Liver (tissue), 9 donors: ENCODE measurements around the gene LNX1. TPM values are rescaled to one million over a fixed set of nuclear protein-coding genes. Genes with fewer than 3 reads are reported as not detected.

Source experiments
- DNase-seq: peaks from one replicate; pipeline ENCODE4 v3.0.0-alpha.2; 2017; ENCODE audit warnings: low spot score
- H3K27ac ChIP-seq, 2 donors: one replicate each; pipeline ENCODE4 v1.7.0; 2013; ENCODE audit warnings: inconsistent platforms in 2 of 2, low read length in 2 of 2, control low read depth in 1 of 2, low read depth in 1 of 2, mild to moderate bottlenecking in 1 of 2
- H3K27me3 ChIP-seq, 4 donors: one replicate each; pipeline versions ENCODE4 v1.6.1 to v1.7.0; 2013; ENCODE audit warnings: low read length in 3 of 4, inconsistent platforms in 1 of 4, mild to moderate bottlenecking in 1 of 4, moderate library complexity in 1 of 4; ENCODE audit not compliant: control insufficient read depth in 4 of 4, insufficient read depth in 4 of 4
- H3K36me3 ChIP-seq, 4 donors: one replicate each; pipeline versions ENCODE4 v1.6.1 to v1.7.0; 2013; ENCODE audit warnings: low read length in 3 of 4, mild to moderate bottlenecking in 3 of 4, low read depth in 1 of 4, moderate library complexity in 1 of 4; ENCODE audit not compliant: control insufficient read depth in 4 of 4, insufficient read depth in 3 of 4
- H3K4me1 ChIP-seq, 4 donors: one replicate each; pipeline versions ENCODE4 v1.6.1 to v1.7.0; 2013; ENCODE audit warnings: low read length in 3 of 4, mild to moderate bottlenecking in 3 of 4, moderate library complexity in 1 of 4; ENCODE audit not compliant: control insufficient read depth in 4 of 4, insufficient read depth in 4 of 4
- H3K4me3 ChIP-seq, 3 donors: one replicate each; pipeline versions ENCODE4 v1.6.1 to v1.7.0; 2013; ENCODE audit warnings: low read length in 3 of 3, control low read depth in 1 of 3, low read depth in 1 of 3, mild to moderate bottlenecking in 1 of 3
- H3K9ac ChIP-seq, 2 donors: one replicate each; pipeline ENCODE4 v1.7.0; 2013; ENCODE audit warnings: low read length in 2 of 2, mild to moderate bottlenecking in 2 of 2, moderate library complexity in 2 of 2, control low read depth in 1 of 2, low read depth in 1 of 2
- H3K9me3 ChIP-seq, 4 donors: one replicate each; pipeline versions ENCODE4 v1.6.1 to v1.7.0; 2013; ENCODE audit warnings: low read length in 3 of 4; ENCODE audit not compliant: control insufficient read depth in 4 of 4
- ATF3 ChIP-seq: IDR thresholded peaks from 2 replicates; pipeline ENCODE4 v1.6.1; 2016; ENCODE audit warnings: antibody characterized with exemption
- CTCF ChIP-seq: fragments of 150-350 bp; IDR thresholded peaks from 2 replicates; pipeline ENCODE4 v1.5.1; 2017; ENCODE audit warnings: improper control_type of control experiment, low read depth, low read length; ENCODE audit not compliant: missing input control
- FOXA2 ChIP-seq: IDR thresholded peaks from 2 replicates; pipeline ENCODE4 v1.6.1; 2016; ENCODE audit warnings: antibody characterized with exemption
- GABPA ChIP-seq, 2 donors: IDR thresholded peaks in 1 of 2; conservative IDR thresholded peaks in 1 of 2; 2 replicates each; pipeline ENCODE4 v1.6.1; 2016; ENCODE audit warnings: antibody characterized with exemption in 2 of 2, mild to moderate bottlenecking in 1 of 2, moderate library complexity in 1 of 2
- HNF4A ChIP-seq, 2 donors: conservative IDR thresholded peaks; 2 replicates each; pipeline ENCODE4 v1.6.1; 2016; ENCODE audit warnings: antibody characterized with exemption in 2 of 2, mild to moderate bottlenecking in 2 of 2
- JUND ChIP-seq, 2 donors: IDR thresholded peaks; 2 replicates each; pipeline ENCODE4 v1.6.1; 2016; ENCODE audit warnings: antibody characterized with exemption in 2 of 2
- NR2F2 ChIP-seq: IDR thresholded peaks from 2 replicates; pipeline ENCODE4 v1.6.1; 2016; ENCODE audit warnings: antibody characterized with exemption
- RAD21 ChIP-seq, 2 donors: IDR thresholded peaks; 2 replicates each; pipeline ENCODE4 v1.6.1; 2016; ENCODE audit warnings: antibody characterized with exemption in 2 of 2, mild to moderate bottlenecking in 2 of 2
- RXRA ChIP-seq, 2 donors: IDR thresholded peaks; 2 replicates each; pipeline ENCODE4 v1.6.1; 2017 to 2018; ENCODE audit warnings: antibody characterized with exemption in 2 of 2, mild to moderate bottlenecking in 1 of 2
- SP1 ChIP-seq: IDR thresholded peaks from 2 replicates; pipeline ENCODE4 v1.6.1; 2018; ENCODE audit warnings: antibody characterized with exemption, mild to moderate bottlenecking
- TAF1 ChIP-seq: conservative IDR thresholded peaks from 2 replicates; pipeline ENCODE4 v1.6.1; 2016; ENCODE audit warnings: antibody characterized with exemption, mild to moderate bottlenecking
- WGBS: extraction: QIAGEN DNeasy Blood & Tissue Kit; methylation state at CpG from one replicate; pipeline ENCODE4 v1.1.7; 2013; 5-methylcytosine and 5-hydroxymethylcytosine counted together
- polyA plus RNA-seq, 2 donors: library from polyadenylated mRNA; stranded (reverse) in 1 of 2; unstranded in 1 of 2; fragments of 200-250 nt in 1 of 2; fragments of >200 nt in 1 of 2; fragmentation: Nextera tagmentation in 1 of 2; extraction: Ambion mirVana in 1 of 2; gene quantifications; one replicate each; pipeline versions ENCODE4 v1.2.1 to v1.2.3, GENCODE V29; 2013 to 2015
- total RNA-seq, 2 donors: library from RNA; depleted of rRNA; stranded (reverse); fragments of >200 nt; gene quantifications; one replicate each; pipeline ENCODE4 v1.2.3, GENCODE V29; 2014
- TF ChIP-seq, protein P1 (sequence below): IDR thresholded peaks from 2 replicates; pipeline ENCODE4 v1.6.1; 2016; ENCODE audit warnings: antibody characterized with exemption, mild to moderate bottlenecking
- TF ChIP-seq, protein P2 (sequence below): IDR thresholded peaks from 2 replicates; pipeline ENCODE4 v1.6.1; 2016; ENCODE audit warnings: antibody characterized with exemption
- donor health status: healthy.
- donor health status: healthy.
- donor health status: healthy.
- donor health status: healthy.
- donor health status: healthy.

Gene LNX1
- total and polyA plus RNA-seq, 4 donors, result 1.5 to 3.4 (median 2.3) TPM

GRCh38 chr4:53547983-53548382 lies 43.3 kb downstream of the LNX1 start:
- H3K4me1 ChIP-seq, result peaks cover 6 to 15% (median 13%) of the 10 kb centered on the region in 4 donors
- WGBS, result 73% methylated on average over 2 of the region's 2 CpGs

More at GRCh38 chr4:53547983-53548382, 43.3 kb downstream of the LNX1 start:
- Histone ChIP-seq H3K27me3 (no peaks in the 10 kb centered on the region), H3K4me3 (no peak overlapping the region), H3K27ac (no peak overlapping the region), H3K9me3 (no peaks in the 10 kb centered on the region), H3K9ac (no peak overlapping the region), H3K36me3 (no peaks in the 10 kb centered on the region)
- DNase-seq, result no peak
- TF ChIP-seq ATF3, result no peak
- TF ChIP-seq FOXA2, result no peak
- TF ChIP-seq CTCF, result no peak
- no peak for TF ChIP-seq GABPA (IDR thresholded peaks at IDR 0.05 in 1 of 2, conservative IDR thresholded peaks at IDR 0.05 in 1 of 2)
- no peak for TF ChIP-seq HNF4A (conservative IDR thresholded peaks at IDR 0.05)
- TF ChIP-seq RAD21 (IDR thresholded peaks at IDR 0.05), result no peak
- TF ChIP-seq NR2F2, result no peak
- TF ChIP-seq SP1, result no peak
- TF ChIP-seq, protein P1, sequence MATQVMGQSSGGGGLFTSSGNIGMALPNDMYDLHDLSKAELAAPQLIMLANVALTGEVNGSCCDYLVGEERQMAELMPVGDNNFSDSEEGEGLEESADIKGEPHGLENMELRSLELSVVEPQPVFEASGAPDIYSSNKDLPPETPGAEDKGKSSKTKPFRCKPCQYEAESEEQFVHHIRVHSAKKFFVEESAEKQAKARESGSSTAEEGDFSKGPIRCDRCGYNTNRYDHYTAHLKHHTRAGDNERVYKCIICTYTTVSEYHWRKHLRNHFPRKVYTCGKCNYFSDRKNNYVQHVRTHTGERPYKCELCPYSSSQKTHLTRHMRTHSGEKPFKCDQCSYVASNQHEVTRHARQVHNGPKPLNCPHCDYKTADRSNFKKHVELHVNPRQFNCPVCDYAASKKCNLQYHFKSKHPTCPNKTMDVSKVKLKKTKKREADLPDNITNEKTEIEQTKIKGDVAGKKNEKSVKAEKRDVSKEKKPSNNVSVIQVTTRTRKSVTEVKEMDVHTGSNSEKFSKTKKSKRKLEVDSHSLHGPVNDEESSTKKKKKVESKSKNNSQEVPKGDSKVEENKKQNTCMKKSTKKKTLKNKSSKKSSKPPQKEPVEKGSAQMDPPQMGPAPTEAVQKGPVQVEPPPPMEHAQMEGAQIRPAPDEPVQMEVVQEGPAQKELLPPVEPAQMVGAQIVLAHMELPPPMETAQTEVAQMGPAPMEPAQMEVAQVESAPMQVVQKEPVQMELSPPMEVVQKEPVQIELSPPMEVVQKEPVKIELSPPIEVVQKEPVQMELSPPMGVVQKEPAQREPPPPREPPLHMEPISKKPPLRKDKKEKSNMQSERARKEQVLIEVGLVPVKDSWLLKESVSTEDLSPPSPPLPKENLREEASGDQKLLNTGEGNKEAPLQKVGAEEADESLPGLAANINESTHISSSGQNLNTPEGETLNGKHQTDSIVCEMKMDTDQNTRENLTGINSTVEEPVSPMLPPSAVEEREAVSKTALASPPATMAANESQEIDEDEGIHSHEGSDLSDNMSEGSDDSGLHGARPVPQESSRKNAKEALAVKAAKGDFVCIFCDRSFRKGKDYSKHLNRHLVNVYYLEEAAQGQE, result no peak
- no peak for TF ChIP-seq JUND (IDR thresholded peaks at IDR 0.05)
- no peak for TF ChIP-seq TAF1
- TF ChIP-seq, protein P2, sequence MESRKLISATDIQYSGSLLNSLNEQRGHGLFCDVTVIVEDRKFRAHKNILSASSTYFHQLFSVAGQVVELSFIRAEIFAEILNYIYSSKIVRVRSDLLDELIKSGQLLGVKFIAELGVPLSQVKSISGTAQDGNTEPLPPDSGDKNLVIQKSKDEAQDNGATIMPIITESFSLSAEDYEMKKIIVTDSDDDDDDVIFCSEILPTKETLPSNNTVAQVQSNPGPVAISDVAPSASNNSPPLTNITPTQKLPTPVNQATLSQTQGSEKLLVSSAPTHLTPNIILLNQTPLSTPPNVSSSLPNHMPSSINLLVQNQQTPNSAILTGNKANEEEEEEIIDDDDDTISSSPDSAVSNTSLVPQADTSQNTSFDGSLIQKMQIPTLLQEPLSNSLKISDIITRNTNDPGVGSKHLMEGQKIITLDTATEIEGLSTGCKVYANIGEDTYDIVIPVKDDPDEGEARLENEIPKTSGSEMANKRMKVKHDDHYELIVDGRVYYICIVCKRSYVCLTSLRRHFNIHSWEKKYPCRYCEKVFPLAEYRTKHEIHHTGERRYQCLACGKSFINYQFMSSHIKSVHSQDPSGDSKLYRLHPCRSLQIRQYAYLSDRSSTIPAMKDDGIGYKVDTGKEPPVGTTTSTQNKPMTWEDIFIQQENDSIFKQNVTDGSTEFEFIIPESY, result no peak
- no peak for TF ChIP-seq RXRA (IDR thresholded peaks at IDR 0.05)
